Prostate gland (tissue), 1 donor: ENCODE results near the gene ADPRM.

Experiments used
- POLR2A ChIP-seq: fragments of 450-650 bp; IDR thresholded peaks from one replicate; pipeline ENCODE4 v1.6.1; 2016; ENCODE audit warnings: antibody characterized with exemption, mild to moderate bottlenecking
- POLR2AphosphoS5 ChIP-seq: sonication (generic); formaldehyde crosslinking; IDR thresholded peaks from one replicate; pipeline ENCODE4 v1.6.1; 2017; ENCODE audit warnings: antibody characterized with exemption

DNA sequence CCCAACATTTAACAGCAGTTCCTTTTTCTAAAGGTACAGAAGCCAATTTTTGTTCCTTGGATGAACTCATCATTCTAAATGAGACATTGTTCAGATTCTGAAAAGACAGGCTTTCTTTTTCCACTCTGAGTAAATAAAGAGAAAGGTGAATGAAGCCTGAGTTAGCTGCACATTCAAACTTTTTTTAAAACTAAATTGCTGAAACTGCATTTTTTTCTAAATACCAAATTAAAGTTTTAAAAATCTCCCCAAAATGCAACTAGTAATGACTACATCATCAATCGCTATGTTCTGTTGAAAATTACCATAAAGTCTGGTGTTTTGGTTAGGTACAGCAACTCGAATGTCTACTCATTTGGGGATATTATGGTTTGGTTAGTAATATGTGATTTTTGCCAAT is 9.9 kb upstream of the ADPRM start:
- TF ChIP-seq POLR2AphosphoS5 = no peak
- no peak for TF ChIP-seq POLR2A
